Vagina (tissue), 2 donors: ENCODE results near the gene FRS3. TPM values are rescaled to one million over a fixed set of nuclear protein-coding genes. Genes with fewer than 3 reads are reported as not detected.
A peak's percentile ranks its signal among the peaks of the same experiment; 100 is the strongest.

Experiments
- DNase-seq, 2 donors: peaks; one replicate each; pipeline ENCODE4 v3.0.0-alpha.2; 2017; ENCODE audit errors: extremely low spot score in 2 of 2
- H3K27ac ChIP-seq: fragments of 200-600 bp; sonication (generic); one replicate; pipeline ENCODE4 v1.5.1; 2019
- H3K27me3 ChIP-seq: fragments of 200-600 bp; sonication (generic); one replicate; pipeline ENCODE4 v1.5.1; 2019
- H3K36me3 ChIP-seq, 2 donors: fragments of 200-600 bp; sonication (generic); one replicate each; pipeline ENCODE4 v1.5.1; 2017 to 2019
- H3K4me1 ChIP-seq: fragments of 200-600 bp; sonication (generic); one replicate; pipeline ENCODE4 v1.5.1; 2019
- H3K4me3 ChIP-seq, 2 donors: fragments of 200-600 bp; sonication (generic); 1 replicate in 1 of 2; 2 replicates in 1 of 2; pipeline ENCODE4 v1.5.1; 2016 to 2019
- H3K9me3 ChIP-seq: fragments of 200-600 bp; sonication (generic); one replicate; pipeline ENCODE4 v1.5.1; 2019
- CTCF ChIP-seq, 3 experiments: fragments of 450-650 bp in 2 of 3; fragments of 200-600 bp in 1 of 3; sonication (generic) in 1 of 3; IDR thresholded peaks; one replicate each; pipeline ENCODE4 v1.5.1; 2017 to 2019; ENCODE audit warnings: antibody characterized with exemption in 3 of 3, mild to moderate bottlenecking in 2 of 3, moderate library complexity in 2 of 3
- POLR2A ChIP-seq, 2 donors: fragments of 450-650 bp; IDR thresholded peaks; one replicate each; pipeline ENCODE4 v1.6.1; 2017; ENCODE audit warnings: antibody characterized with exemption in 2 of 2, mild to moderate bottlenecking in 2 of 2, moderate library complexity in 2 of 2
- POLR2AphosphoS5 ChIP-seq, 2 donors: sonication (generic); formaldehyde crosslinking; IDR thresholded peaks; one replicate each; pipeline ENCODE4 v1.9.0; 2017; ENCODE audit warnings: antibody characterized with exemption in 2 of 2, mild to moderate bottlenecking in 2 of 2, low read depth in 1 of 2; ENCODE audit not compliant: insufficient read depth in 1 of 2
- intact Hi-C: fragments of 100-400 bp; cut with DNase I; formaldehyde crosslinking; loops from one replicate; pipeline ENCODE4 v1.15.1; 2023
- total RNA-seq: library from RNA; depleted of rRNA; stranded (reverse); fragments of >200 nt; gene quantifications from one replicate; pipeline ENCODE4 v1.2.3, GENCODE V29; 2016

The FRS3 gene
- total RNA-seq, 1 donor from 2014 or later: 4.4 TPM

DNA sequence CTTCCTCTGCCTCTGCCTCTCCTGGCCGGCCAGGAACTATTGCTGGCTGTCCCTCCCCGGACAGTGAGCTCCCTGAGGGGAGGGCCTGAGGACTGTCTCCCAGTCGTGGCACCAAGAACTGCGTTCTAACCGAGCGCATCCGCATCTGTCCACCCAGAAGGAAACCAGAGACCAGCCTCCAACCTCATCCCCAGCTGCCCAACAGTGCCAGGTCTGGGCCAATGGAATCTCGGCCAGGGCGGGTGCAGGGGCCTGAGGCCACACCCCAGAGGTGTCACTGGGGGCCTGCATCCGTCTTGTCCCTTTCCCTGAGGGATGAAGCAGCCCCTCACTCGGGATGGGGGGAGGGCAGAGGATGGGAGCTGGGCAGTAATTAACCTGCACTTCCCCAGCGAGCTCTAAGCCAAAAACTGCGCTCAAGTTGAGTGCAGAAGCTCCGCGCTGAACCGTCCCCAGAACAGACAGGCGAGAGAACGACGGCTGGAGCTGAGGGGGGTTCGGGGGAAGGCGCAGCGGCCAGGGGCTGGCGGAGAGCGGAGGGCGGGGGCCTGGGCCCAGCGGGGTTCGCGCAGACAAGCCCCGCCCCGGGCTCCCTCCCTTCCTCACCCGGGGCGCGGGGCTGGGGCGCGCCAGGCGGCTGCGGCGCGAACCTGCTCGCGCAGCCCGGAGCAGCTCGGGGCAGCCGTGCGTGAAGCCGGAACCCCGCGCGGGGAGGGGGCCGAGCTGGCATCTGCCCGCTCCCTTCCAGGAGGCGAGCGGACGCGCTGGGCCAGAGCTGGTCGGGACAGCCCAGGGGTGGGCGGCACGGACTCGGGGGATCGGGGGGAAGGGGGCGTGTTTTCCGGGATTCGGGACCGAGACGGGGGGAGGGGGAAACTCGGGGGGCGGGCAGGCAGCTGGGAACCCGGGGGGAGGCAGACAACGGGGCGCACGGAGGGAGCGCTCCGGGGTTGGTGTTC, 45.7 kb downstream of the FRS3 start:
- Histone ChIP-seq H3K4me1 (peaks cover 49% of the 10 kb centered on the region), H3K9me3 (no peaks in the 10 kb centered on the region), H3K36me3 (no peaks in the 10 kb centered on the region), H3K4me3 (peak overlapping the region; percentile 84 to 94), H3K27ac (peak overlapping the region; percentile 98), H3K27me3 (no peaks in the 10 kb centered on the region)
- TF ChIP-seq POLR2AphosphoS5 (IDR thresholded peaks at IDR 0.05; ENCODE audit: insufficient read depth in 1 of 2, low read depth in 1 of 2): peak in 1 of 2 donors; percentile 71
- peak in 1 of 2 donors; percentile 64 for TF ChIP-seq POLR2A (IDR thresholded peaks at IDR 0.05)
- no peak for TF ChIP-seq CTCF (IDR thresholded peaks at IDR 0.05)
- intact Hi-C loops: no loop called here
- DNase-seq: no peak

DNA sequence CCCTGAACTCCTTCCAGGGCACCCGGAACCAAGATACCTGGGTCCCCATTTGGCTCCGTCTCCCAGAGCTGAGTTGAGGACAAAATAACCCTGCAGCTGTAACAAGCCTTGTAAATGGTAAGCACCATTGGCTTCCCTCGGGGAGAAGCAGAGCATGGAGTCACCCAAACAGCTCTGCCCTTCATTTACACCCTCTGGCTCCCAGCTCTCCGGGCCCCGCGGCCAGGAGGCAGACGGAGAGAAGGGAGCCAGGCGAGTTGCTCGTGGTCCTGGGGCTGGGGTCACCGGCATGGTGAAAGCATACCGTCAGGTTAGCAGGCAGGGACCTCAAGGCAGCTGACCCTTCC, 46.4 kb downstream of the FRS3 start:
- peaks cover 55% of the 10 kb centered on the region for H3K4me1 ChIP-seq
- peak overlapping the region; percentile 98 for H3K27ac ChIP-seq
- no peaks in the 10 kb centered on the region for H3K27me3 ChIP-seq
- TF ChIP-seq POLR2AphosphoS5 (IDR thresholded peaks at IDR 0.05; ENCODE audit: insufficient read depth in 1 of 2, low read depth in 1 of 2): no peak
- no peak for TF ChIP-seq CTCF (IDR thresholded peaks at IDR 0.05)
- no peak for TF ChIP-seq POLR2A (IDR thresholded peaks at IDR 0.05)
- intact Hi-C loops: no loop called here
- H3K36me3 ChIP-seq: no peaks in the 10 kb centered on the region
- no peaks in the 10 kb centered on the region for H3K9me3 ChIP-seq
- peak overlapping the region; percentile 84 to 94 for H3K4me3 ChIP-seq
- DNase-seq: no peak

DNA sequence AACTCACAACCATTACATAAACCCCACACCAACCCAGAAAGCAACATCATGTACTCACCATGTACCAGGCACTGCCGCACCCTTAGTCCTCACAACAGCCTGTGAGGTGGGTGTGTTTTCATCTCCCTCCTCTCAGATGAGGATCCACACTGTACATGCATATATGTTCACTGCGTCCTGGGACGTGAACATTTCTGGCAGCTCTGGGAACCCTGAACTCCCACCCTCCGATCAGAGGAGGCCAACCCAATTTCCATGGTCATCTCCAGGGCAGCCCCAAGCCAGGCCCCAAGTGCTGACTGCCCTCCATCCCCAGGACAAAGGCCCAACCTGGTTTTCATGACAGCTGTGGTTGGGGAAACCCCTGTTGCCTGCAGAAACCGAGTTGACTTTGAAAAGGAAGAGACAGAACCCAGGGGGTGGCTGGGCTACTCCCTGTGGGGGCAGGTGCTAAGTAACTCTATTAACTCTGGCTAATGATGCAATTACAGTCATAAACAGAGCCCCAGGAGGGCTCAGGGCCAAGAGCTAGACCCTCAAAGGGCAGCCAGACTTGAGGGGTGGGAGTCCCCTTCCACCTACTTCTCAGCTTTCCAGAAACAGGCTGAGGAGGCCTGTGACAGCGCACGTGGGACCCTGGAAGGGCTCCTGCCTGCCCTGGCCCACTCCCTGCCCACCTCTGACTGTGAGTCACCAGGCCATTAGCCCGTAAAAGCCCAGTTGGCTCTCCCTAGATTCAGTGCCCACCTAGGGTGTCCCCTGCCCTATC, 46.9 kb downstream of the FRS3 start:
- Histone ChIP-seq H3K9me3 (no peaks in the 10 kb centered on the region), H3K27ac (peak overlapping the region; percentile 98), H3K4me1 (peaks cover 61% of the 10 kb centered on the region), H3K36me3 (no peaks in the 10 kb centered on the region), H3K4me3 (peak overlapping the region; percentile 84 to 94), H3K27me3 (no peaks in the 10 kb centered on the region)
- TF ChIP-seq CTCF (IDR thresholded peaks at IDR 0.05) (no peak), POLR2AphosphoS5 (IDR thresholded peaks at IDR 0.05; ENCODE audit: insufficient read depth in 1 of 2, low read depth in 1 of 2) (peak; percentile 13 to 22)
- no peak for DNase-seq
- intact Hi-C loops: no loop called here

DNA sequence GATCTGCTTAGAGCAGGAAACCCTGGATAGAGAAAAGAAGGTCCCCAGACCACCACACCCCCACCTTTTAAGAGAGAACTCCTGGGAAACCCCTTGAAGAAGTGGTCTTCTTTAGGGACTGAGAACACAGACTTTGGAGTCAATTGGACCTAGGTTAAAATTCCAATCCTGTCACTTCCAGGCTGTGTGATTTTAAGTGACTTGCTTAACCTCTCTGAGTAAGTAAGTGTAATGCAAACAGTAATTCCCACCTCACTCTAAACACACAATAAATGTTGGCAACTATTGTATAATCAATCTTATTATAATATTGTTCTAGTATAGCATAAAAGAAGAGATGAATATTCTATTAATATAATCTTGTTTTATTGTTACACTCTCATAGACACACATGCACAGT, 47.6 kb downstream of the FRS3 start:
- Histone ChIP-seq H3K27ac (no peak overlapping the region), H3K4me3 (no peak overlapping the region), H3K36me3 (no peaks in the 10 kb centered on the region), H3K4me1 (peaks cover 65% of the 10 kb centered on the region), H3K27me3 (no peaks in the 10 kb centered on the region), H3K9me3 (no peaks in the 10 kb centered on the region)
- intact Hi-C loops: no loop called here
- TF ChIP-seq CTCF (IDR thresholded peaks at IDR 0.05) (no peak), POLR2AphosphoS5 (IDR thresholded peaks at IDR 0.05; ENCODE audit: insufficient read depth in 1 of 2, low read depth in 1 of 2) (no peak), POLR2A (IDR thresholded peaks at IDR 0.05) (no peak)
- DNase-seq: no peak
